Measurements from ENCODE around the gene DDX24.
A peak's percentile ranks its signal among the peaks of the same experiment; 100 is the strongest.
"Not testable (repeated sequence)": the region's sequence is repeated elsewhere in the genome, so short reads cannot be mapped to it uniquely, and the experiment has no call there.

The DDX24 gene

GRCh38 chr14:94077111-94077821, 3.7 kb downstream of the DDX24 start:
- no peak for DNase-seq

GRCh38 chr14:94075008-94075407, 6.0 kb downstream of the DDX24 start:
- DNase-seq: no peak

GRCh38 chr14:94074534-94074933, 6.5 kb downstream of the DDX24 start:
- no peak for DNase-seq

GRCh38 chr14:94072076-94072475, 8.9 kb downstream of the DDX24 start:
- DNase-seq: not testable (repeated sequence)

GRCh38 chr14:94066089-94066676, 14.8 kb downstream of the DDX24 start:
- DNase-seq: no peak

- DNase-seq: no peak
Observed at GRCh38 chr14:94062344-94062940, 18.6 kb downstream of the DDX24 start.

- DNase-seq: no peak
Observed at GRCh38 chr14:94059998-94060397, 21.0 kb downstream of the DDX24 start.

- no peak for DNase-seq
Observed at GRCh38 chr14:94058674-94059138, 22.3 kb downstream of the DDX24 start.

- DNase-seq: no peak
Observed at GRCh38 chr14:94058128-94058673, 22.8 kb downstream of the DDX24 start.

GRCh38 chr14:94056579-94057308, 24.3 kb downstream of the DDX24 start:
- no peak for DNase-seq

- no peak for DNase-seq
Observed at GRCh38 chr14:94054936-94055335, 26.1 kb downstream of the DDX24 start.

- DNase-seq: no peak
Observed at GRCh38 chr14:94054401-94054800, 26.6 kb downstream of the DDX24 start.

GRCh38 chr14:94052662-94053061, 28.3 kb downstream of the DDX24 start:
- no peak for DNase-seq

- peak; percentile 32 for DNase-seq
Observed at GRCh38 chr14:94052199-94052598, 28.8 kb downstream of the DDX24 start.

GRCh38 chr14:94051779-94052178, 29.2 kb downstream of the DDX24 start:
- no peak for DNase-seq

GRCh38 chr14:94051115-94051514, 29.9 kb downstream of the DDX24 start:
- DNase-seq: no peak

- DNase-seq: no peak
Observed at GRCh38 chr14:94050231-94050880, 30.6 kb downstream of the DDX24 start.

GRCh38 chr14:94049625-94050023, 31.4 kb downstream of the DDX24 start:
- no peak for DNase-seq

GRCh38 chr14:94048691-94049624, 32.0 kb downstream of the DDX24 start:
- peak; percentile 77 for DNase-seq

- DNase-seq: no peak
Observed at GRCh38 chr14:94047581-94047980, 33.4 kb downstream of the DDX24 start.

GRCh38 chr14:94046696-94047250, 34.2 kb downstream of the DDX24 start:
- DNase-seq: no peak
